IMR-90 (cell line): ENCODE measurements around the gene SLF2. TPM values are rescaled to one million over a fixed set of nuclear protein-coding genes. Genes with fewer than 3 reads are reported as not detected.

Experiments
- ATAC-seq: fragments of 200-7000 bp; cut with Tn5 transposase; 2 replicates; pipeline ENCODE4 v1.9.1; 2020; ENCODE audit warnings: low read depth, mild to moderate bottlenecking, moderate library complexity
- BruUV-seq: library from RNA; stranded (reverse); fragments of 400-500 nt; replicated peaks from 2 replicates; lab custom pipeline; 2021; lab: Mats Ljungman, UMichigan
- CTCF ChIA-PET: fragments of 300-600 bp; formaldehyde crosslinking; extraction: SDS; loops from one replicate; lab custom pipeline; 2021; ENCODE audit warnings: antibody characterized with exemption; lab: Yijun Ruan, JAX
- POLR2A ChIA-PET: fragments of 300-600 bp; sonication (Branson Sonifier 250); formaldehyde crosslinking; loops from one replicate; lab custom pipeline; 2022; ENCODE audit warnings: antibody characterized with exemption; ENCODE audit not compliant: unreplicated experiment; lab: Charles Lee
- DNase-seq: peaks from one replicate; pipeline ENCODE4 v3.0.0; 2013
- H2AFZ ChIP-seq: replicated peaks from 2 replicates; pipeline ENCODE3; 2013; ENCODE audit warnings: low read length, mild to moderate bottlenecking; ENCODE audit not compliant: poor library complexity
- H2AK5ac ChIP-seq: 2 replicates; pipeline ENCODE4 v1.6.1; 2013; ENCODE audit warnings: low read depth, low read length, inconsistent platforms
- H2AK9ac ChIP-seq: replicated peaks from 2 replicates; pipeline ENCODE3; 2013; ENCODE audit warnings: mild to moderate bottlenecking, low read depth, low read length, moderate library complexity; ENCODE audit not compliant: poor library complexity
- H2BK120ac ChIP-seq: 2 replicates; pipeline ENCODE4 v1.6.1; 2013; ENCODE audit warnings: low read depth, low read length, inconsistent platforms
- H2BK15ac ChIP-seq: 3 replicates; pipeline ENCODE4 v1.6.1; 2013; ENCODE audit warnings: low read depth, low read length, inconsistent platforms
- H2BK20ac ChIP-seq: 2 replicates; pipeline ENCODE4 v1.6.1; 2013; ENCODE audit warnings: low read depth, mild to moderate bottlenecking, inconsistent platforms, low read length, moderate library complexity
- H2BK5ac ChIP-seq: 2 replicates; pipeline ENCODE4 v1.6.1; 2013; ENCODE audit warnings: mild to moderate bottlenecking, low read depth, low read length, inconsistent platforms; ENCODE audit not compliant: poor library complexity, severe bottlenecking
- H3K14ac ChIP-seq: replicated peaks from 2 replicates; pipeline ENCODE4 v1.6.1; 2013; ENCODE audit warnings: low read depth, low read length, inconsistent platforms
- H3K18ac ChIP-seq: 2 replicates; pipeline ENCODE4 v1.6.1; 2013; ENCODE audit warnings: low read depth, low read length, control low read depth
- H3K23ac ChIP-seq: 2 replicates; pipeline ENCODE4 v1.6.1; 2013; ENCODE audit warnings: low read depth, low read length, inconsistent platforms
- H3K27ac ChIP-seq: 2 replicates; pipeline ENCODE4 v1.5.1; 2013; ENCODE audit warnings: mild to moderate bottlenecking, control low read depth, low read length; ENCODE audit not compliant: insufficient read depth
- H3K27me3 ChIP-seq: 2 replicates; pipeline ENCODE4 v1.6.1; 2013; ENCODE audit warnings: low read length; ENCODE audit not compliant: control insufficient read depth, insufficient read depth
- H3K36me3 ChIP-seq: 2 replicates; pipeline ENCODE4 v1.6.1; 2013; ENCODE audit warnings: low read length, mixed read lengths; ENCODE audit not compliant: control insufficient read depth, insufficient read depth
- H3K4ac ChIP-seq: 2 replicates; pipeline ENCODE4 v1.6.1; 2013; ENCODE audit warnings: low read depth, low read length, inconsistent platforms
- H3K4me1 ChIP-seq: 2 replicates; pipeline ENCODE4 v1.6.1; 2013; ENCODE audit warnings: low read length, mixed read lengths; ENCODE audit not compliant: control insufficient read depth, insufficient read depth
- H3K4me2 ChIP-seq: 2 replicates; pipeline ENCODE4 v1.6.1; 2013; ENCODE audit warnings: low read depth, mild to moderate bottlenecking, control low read depth, low read length, moderate library complexity
- H3K4me3 ChIP-seq: 2 replicates; pipeline ENCODE4 v1.5.1; 2013; ENCODE audit warnings: low read depth, mild to moderate bottlenecking, control low read depth, low read length, moderate library complexity; ENCODE audit not compliant: insufficient read depth
- H3K56ac ChIP-seq: 2 replicates; pipeline ENCODE4 v1.6.1; 2013; ENCODE audit warnings: low read length, inconsistent platforms; ENCODE audit not compliant: insufficient read depth; ENCODE audit errors: extremely low read depth
- H3K79me1 ChIP-seq, 2 experiments: 2 replicates each; pipeline ENCODE4 v1.6.1; 2013; ENCODE audit warnings: low read length in 2 of 2, inconsistent platforms in 1 of 2, low read depth in 1 of 2
- H3K9ac ChIP-seq: 2 replicates; pipeline ENCODE4 v1.6.1; 2013; ENCODE audit warnings: low read depth, low read length, control low read depth
- H3K9me1 ChIP-seq: 2 replicates; pipeline ENCODE4 v1.6.1; 2013; ENCODE audit warnings: low read length, inconsistent platforms; ENCODE audit not compliant: insufficient read depth
- H3K9me3 ChIP-seq: 2 replicates; pipeline ENCODE4 v1.6.1; 2013; ENCODE audit warnings: low read length; ENCODE audit not compliant: control insufficient read depth, insufficient read depth
- H4K20me1 ChIP-seq: 2 replicates; pipeline ENCODE4 v1.6.1; 2013; ENCODE audit warnings: low read length, inconsistent platforms; ENCODE audit not compliant: insufficient read depth
- H4K5ac ChIP-seq: 2 replicates; pipeline ENCODE4 v1.6.1; 2013; ENCODE audit warnings: mild to moderate bottlenecking, low read depth, low read length, control low read depth
- H4K8ac ChIP-seq, 2 experiments: 2 replicates each; pipeline ENCODE4 v1.6.1; 2013; ENCODE audit warnings: low read depth in 2 of 2, low read length in 2 of 2, control low read depth in 1 of 2, inconsistent platforms in 1 of 2
- H4K91ac ChIP-seq: 2 replicates; pipeline ENCODE4 v1.6.1; 2013; ENCODE audit warnings: low read depth, low read length, inconsistent platforms; ENCODE audit not compliant: insufficient read depth
- BHLHE40 ChIP-seq: fragments of 150-350 bp; IDR thresholded peaks from 2 replicates; pipeline ENCODE4 v1.6.1; 2016; ENCODE audit warnings: mild to moderate bottlenecking, low read depth, low read length
- CEBPB ChIP-seq: IDR thresholded peaks from 2 replicates; pipeline ENCODE4 v1.6.1; 2012; ENCODE audit warnings: low read depth, low read length, improper control_type of control experiment
- CHD1 ChIP-seq: IDR thresholded peaks from 2 replicates; pipeline ENCODE4 v1.6.1; 2012; ENCODE audit warnings: low read depth, low read length, improper control_type of control experiment
- CTCF ChIP-seq: conservative IDR thresholded peaks from 2 replicates; pipeline ENCODE4 v1.5.1; 2012; ENCODE audit warnings: mild to moderate bottlenecking, low read depth, low read length, improper control_type of control experiment
- ELK1 ChIP-seq: fragments of 150-350 bp; IDR thresholded peaks from 2 replicates; pipeline ENCODE4 v1.6.1; 2016; ENCODE audit warnings: low read depth, mild to moderate bottlenecking, low read length, moderate library complexity, borderline replicate concordance
- FOS ChIP-seq: fragments of 150-350 bp; IDR thresholded peaks from 2 replicates; pipeline ENCODE4 v1.6.1; 2016; ENCODE audit warnings: low read depth, low read length
- MAFK ChIP-seq: IDR thresholded peaks from 2 replicates; pipeline ENCODE4 v1.6.1; 2012; ENCODE audit warnings: low read depth, low read length, improper control_type of control experiment
- MAZ ChIP-seq: IDR thresholded peaks from 2 replicates; pipeline ENCODE4 v1.6.1; 2012; ENCODE audit warnings: low read depth, mild to moderate bottlenecking, low read length, improper control_type of control experiment, moderate library complexity, borderline replicate concordance
- MXI1 ChIP-seq: IDR thresholded peaks from 2 replicates; pipeline ENCODE4 v1.6.1; 2012; ENCODE audit warnings: low read depth, mild to moderate bottlenecking, low read length, moderate library complexity, borderline replicate concordance
- NFE2L2 ChIP-seq: fragments of 150-350 bp; IDR thresholded peaks from 2 replicates; pipeline ENCODE4 v1.6.1; 2016; ENCODE audit warnings: low read depth, mild to moderate bottlenecking, low read length
- POLR2A ChIP-seq: IDR thresholded peaks from 2 replicates; pipeline ENCODE4 v1.6.1; 2012; ENCODE audit warnings: mild to moderate bottlenecking, low read depth, low read length
- RAD21 ChIP-seq: IDR thresholded peaks from 2 replicates; pipeline ENCODE4 v1.6.1; 2012; ENCODE audit warnings: low read length, improper control_type of control experiment
- RFX5 ChIP-seq: IDR thresholded peaks from 2 replicates; pipeline ENCODE4 v1.8.0; 2012; ENCODE audit warnings: low read depth, mild to moderate bottlenecking, low read length, moderate library complexity
- SMC3 ChIP-seq: fragments of 150-350 bp; IDR thresholded peaks from 2 replicates; pipeline ENCODE4 v1.6.1; 2016; ENCODE audit warnings: low read depth, mild to moderate bottlenecking, antibody characterized with exemption, low read length, moderate library complexity
- USF2 ChIP-seq: fragments of 150-350 bp; IDR thresholded peaks from 2 replicates; pipeline ENCODE4 v1.6.1; 2017; ENCODE audit warnings: mild to moderate bottlenecking, antibody characterized with exemption, low read length, low read depth
- WGBS, 2 experiments: methylation state at CpG; one replicate each; pipeline versions ENCODE4 v1.1.5 to v1.1.7; 2013; ENCODE audit warnings: missing lambda C conversion rate in 2 of 2; ENCODE audit not compliant: insufficient read length in 1 of 2; ENCODE audit errors: extremely low coverage in 2 of 2; 5-methylcytosine and 5-hydroxymethylcytosine counted together
- dilution Hi-C: fragments of 300-500 bp; cut with HindIII; formaldehyde crosslinking; loops from one replicate; pipeline ENCODE4 v1.14.3; 2018; ENCODE audit warnings: low sequenced_read_pairs; ENCODE audit not compliant: unreplicated experiment
- in situ Hi-C: fragments of 300-500 bp; cut with MboI; formaldehyde crosslinking; loops from 3 replicates; pipeline ENCODE4 v1.14.3; 2019; ENCODE audit warnings: low sequenced_read_pairs, inconsistent platforms, mixed read lengths
- intact Hi-C: fragments of 100-400 bp; cut with micrococcal nuclease; formaldehyde crosslinking; loops from 2 replicates; pipeline ENCODE4 v1.10.0; 2022
- polyA plus RNA-seq, 3 experiments: library from polyadenylated mRNA; depleted of rRNA; stranded (reverse); fragments of >200 nt; gene quantifications; 2 replicates each; pipeline ENCODE4 v1.2.3, GENCODE V29; 2012; ENCODE audit warnings: low replicate concordance in 1 of 3
- total RNA-seq: library from RNA; depleted of rRNA; stranded (reverse); fragments of >200 nt; gene quantifications from 2 replicates; pipeline ENCODE4 v1.2.3, GENCODE V29; 2012

SLF2 gene
- total and polyA plus RNA-seq, 2 of the 4 experiments (the other 2 are of a cell fraction) = 8.5 to 21.7 TPM

- no peak overlapping the region for H2BK120ac ChIP-seq
- no peak overlapping the region for H3K23ac ChIP-seq
- ChIA-PET CTCF (no interaction called here), POLR2A (no interaction called here)
- H3K4ac ChIP-seq = no peak overlapping the region
- H2AK9ac ChIP-seq = peak overlapping the region; percentile 42
- H2BK20ac ChIP-seq = no peak overlapping the region
- peaks cover 4% of the 10 kb centered on the region; the same call in 1 of the 2 replicates for H3K9me1 ChIP-seq
- H2AFZ ChIP-seq = no peak overlapping the region
- H3K36me3 ChIP-seq = peaks cover 28% of the 10 kb centered on the region
- DNase-seq (no peak), ATAC-seq (no peak)
- H4K20me1 ChIP-seq = no peaks in the 10 kb centered on the region; the same call in none of the 2 replicates
- H3K9ac ChIP-seq = no peak overlapping the region
- no peak overlapping the region for H3K27ac ChIP-seq
- no peak overlapping the region for H2AK5ac ChIP-seq
- H3K56ac ChIP-seq = no peak overlapping the region
- H3K4me3 ChIP-seq = no peak overlapping the region
- dilution Hi-C loops = no loop called here
- no peak overlapping the region for H3K4me2 ChIP-seq
- no peaks in the 10 kb centered on the region for H3K9me3 ChIP-seq
- H3K14ac ChIP-seq = no peak overlapping the region
- no peaks in the 10 kb centered on the region for H3K4me1 ChIP-seq
- H3K18ac ChIP-seq = no peak overlapping the region
- no peak overlapping the region for H2BK15ac ChIP-seq
- in situ Hi-C loops = no loop called here
- no peak overlapping the region; the same call in 1 of the 2 replicates for H4K91ac ChIP-seq
- intact Hi-C loops = no loop called here
- no TSS peak for BruUV-seq
- no peak overlapping the region for H4K8ac ChIP-seq
- H3K79me1 ChIP-seq = no peaks in the 10 kb centered on the region
- no peak overlapping the region for H4K5ac ChIP-seq
- no peak overlapping the region for H2BK5ac ChIP-seq
- 100% methylated on average over 1 of the region's 13 CpGs; no CpG with 5 or more reads in 1 of the 2 experiments for WGBS, 2 experiments
- no peaks in the 10 kb centered on the region for H3K27me3 ChIP-seq
- TF ChIP-seq CHD1 = no peak
- no peak for TF ChIP-seq RFX5
- TF ChIP-seq USF2 = no peak
- no peak for TF ChIP-seq ELK1
- no peak for TF ChIP-seq CTCF
- TF ChIP-seq MAZ = no peak
- TF ChIP-seq NFE2L2 = no peak
- TF ChIP-seq MXI1 = no peak
- no peak for TF ChIP-seq SMC3
- TF ChIP-seq FOS = no peak
- no peak for TF ChIP-seq CEBPB
- TF ChIP-seq MAFK = no peak
- no peak for TF ChIP-seq RAD21
- TF ChIP-seq BHLHE40 = no peak
- no peak for TF ChIP-seq POLR2A
These were observed 65.5 kb downstream of the SLF2 start for GRCh38 chr10:100978121-100978900.
